H1 (cell line): ENCODE results near the gene COA1. TPM values are rescaled to one million over a fixed set of nuclear protein-coding genes. Genes with fewer than 3 reads are reported as not detected.

Experiments
- CTCF ChIA-PET: fragments of 300-600 bp; sonication (Branson Sonifier 250); formaldehyde crosslinking; loops from one replicate; lab custom pipeline; 2021; ENCODE audit not compliant: partially characterized antibody; lab: Charles Lee
- POLR2A ChIA-PET: fragments of 300-600 bp; sonication (Branson Sonifier 250); formaldehyde crosslinking; loops from one replicate; lab custom pipeline; 2021; ENCODE audit warnings: inconsistent platforms; ENCODE audit not compliant: partially characterized antibody; lab: Charles Lee
- DNase-seq, 2 experiments: peaks; one replicate each; pipeline versions ENCODE4 v3.0.0 to v3.0.0-alpha.2; 2010 to 2022; ENCODE audit warnings: low spot score in 2 of 2, low read depth in 1 of 2, mixed read lengths in 1 of 2
- FAIRE-seq: peaks from 2 replicates; lab custom pipeline; 2011; peaks lifted over from hg19 to GRCh38; lab: Jason Lieb, UNC
- H2AFZ ChIP-seq: 2 replicates; pipeline ENCODE4 v1.8.1; 2012; ENCODE audit warnings: low read length, inconsistent platforms
- H2AK5ac ChIP-seq: 2 replicates; pipeline ENCODE4 v1.6.1; 2013; ENCODE audit warnings: low read depth, low read length
- H2BK120ac ChIP-seq: replicated peaks from 2 replicates; pipeline ENCODE3; 2013; ENCODE audit warnings: low read depth, low read length, inconsistent platforms
- H2BK12ac ChIP-seq: 2 replicates; pipeline ENCODE4 v1.6.1; 2013; ENCODE audit warnings: low read depth, low read length
- H2BK15ac ChIP-seq: 2 replicates; pipeline ENCODE4 v1.6.1; 2013; ENCODE audit warnings: low read length
- H2BK20ac ChIP-seq: 2 replicates; pipeline ENCODE4 v1.6.1; 2013; ENCODE audit warnings: low read length
- H2BK5ac ChIP-seq: 2 replicates; pipeline ENCODE4 v1.6.1; 2013; ENCODE audit warnings: low read depth, low read length
- H3K14ac ChIP-seq: 2 replicates; pipeline ENCODE4 v1.6.1; 2013; ENCODE audit warnings: inconsistent platforms; ENCODE audit not compliant: insufficient read length
- H3K18ac ChIP-seq: 2 replicates; pipeline ENCODE4 v1.6.1; 2013; ENCODE audit warnings: low read length; ENCODE audit errors: extremely low read depth
- H3K23ac ChIP-seq: 2 replicates; pipeline ENCODE4 v1.6.1; 2013; ENCODE audit warnings: inconsistent platforms; ENCODE audit not compliant: insufficient read length
- H3K23me2 ChIP-seq: 2 replicates; pipeline ENCODE4 v1.6.1; 2013; ENCODE audit warnings: low read depth, low read length
- H3K27ac ChIP-seq: 2 replicates; pipeline ENCODE4 v1.6.1; 2011; ENCODE audit warnings: low read depth, low read length, inconsistent platforms
- H3K27me3 ChIP-seq, 4 experiments: replicated peaks in 1 of 4; 1 replicate in 1 of 4; 2 replicates in 3 of 4; pipeline versions ENCODE4 v1.6.1 to v1.8.1; 2011 to 2013; ENCODE audit warnings: low read length in 3 of 4, mild to moderate bottlenecking in 3 of 4, inconsistent platforms in 2 of 4, mixed read lengths in 2 of 4, moderate library complexity in 1 of 4; ENCODE audit not compliant: control insufficient read depth in 3 of 4, insufficient read depth in 3 of 4; ENCODE audit errors: extremely low read depth in 1 of 4
- H3K36me3 ChIP-seq, 4 experiments: 2 replicates each; pipeline versions ENCODE4 v1.6.1 to v1.8.1; 2011 to 2013; ENCODE audit warnings: mild to moderate bottlenecking in 4 of 4, low read length in 3 of 4, moderate library complexity in 2 of 4, control low read depth in 1 of 4, inconsistent platforms in 1 of 4; ENCODE audit not compliant: insufficient read depth in 4 of 4, control insufficient read depth in 2 of 4
- H3K4ac ChIP-seq: replicated peaks from 2 replicates; pipeline ENCODE3; 2013; ENCODE audit warnings: low read length, low read depth, mixed read lengths, inconsistent platforms; ENCODE audit not compliant: insufficient read length
- H3K4me1 ChIP-seq, 4 experiments: replicated peaks in 1 of 4; 1 replicate in 1 of 4; 2 replicates in 3 of 4; pipeline versions ENCODE4 v1.6.1 to v1.8.1; 2011 to 2013; ENCODE audit warnings: low read length in 3 of 4, inconsistent platforms in 2 of 4, mixed read lengths in 1 of 4; ENCODE audit not compliant: insufficient read depth in 4 of 4, control insufficient read depth in 3 of 4
- H3K4me2 ChIP-seq, 2 experiments: 2 replicates each; pipeline versions ENCODE4 v1.6.1 to v1.8.1; 2011 to 2013; ENCODE audit warnings: low read depth in 2 of 2, low read length in 2 of 2, control low read depth in 1 of 2, inconsistent platforms in 1 of 2, mild to moderate bottlenecking in 1 of 2; ENCODE audit not compliant: insufficient read depth in 1 of 2
- H3K4me3 ChIP-seq, 4 experiments: fragments of 200-600, 300-600 bp in 1 of 4; sonication (generic), shearing (Covaris generic), sonication (Bioruptor Twin) in 1 of 4; 2 replicates each; pipeline versions ENCODE4 v1.5.1 to v1.8.1; 2011 to 2016; ENCODE audit warnings: low read length in 4 of 4, low read depth in 3 of 4, control low read depth in 2 of 4, inconsistent platforms in 2 of 4, mild to moderate bottlenecking in 2 of 4, mixed read lengths in 1 of 4, moderate library complexity in 1 of 4; ENCODE audit not compliant: insufficient read depth in 2 of 4; ENCODE audit errors: extremely low read depth in 1 of 4
- H3K56ac ChIP-seq: replicated peaks from 2 replicates; pipeline ENCODE3; 2013; ENCODE audit warnings: low read depth, mild to moderate bottlenecking, mixed read lengths, low read length, inconsistent platforms; ENCODE audit not compliant: insufficient read length
- H3K79me1 ChIP-seq: 2 replicates; pipeline ENCODE4 v1.6.1; 2013; ENCODE audit warnings: low read depth, low read length, control low read depth
- H3K79me2 ChIP-seq, 2 experiments: 2 replicates each; pipeline versions ENCODE4 v1.6.1 to v1.8.1; 2012 to 2013; ENCODE audit warnings: low read length in 2 of 2, mild to moderate bottlenecking in 2 of 2, inconsistent platforms in 1 of 2; ENCODE audit not compliant: insufficient read depth in 2 of 2, control insufficient read depth in 1 of 2
- H3K9ac ChIP-seq, 4 experiments: replicated peaks in 1 of 4; 1 replicate in 1 of 4; 2 replicates in 3 of 4; pipeline versions ENCODE4 v1.6.1 to v1.8.1; 2011 to 2013; ENCODE audit warnings: low read depth in 3 of 4, low read length in 3 of 4, control low read depth in 2 of 4, mild to moderate bottlenecking in 2 of 4, moderate library complexity in 2 of 4, inconsistent platforms in 1 of 4; ENCODE audit errors: extremely low read depth in 1 of 4
- H3K9me3 ChIP-seq, 2 experiments: 2 replicates each; pipeline versions ENCODE4 v1.6.1 to v1.8.1; 2012 to 2013; ENCODE audit warnings: mild to moderate bottlenecking in 2 of 2, moderate library complexity in 2 of 2, control low read depth in 1 of 2, inconsistent platforms in 1 of 2, low read depth in 1 of 2, low read length in 1 of 2, mixed read lengths in 1 of 2; ENCODE audit not compliant: insufficient read depth in 2 of 2
- H4K20me1 ChIP-seq, 2 experiments: replicated peaks in 1 of 2; 2 replicates each; pipeline versions ENCODE3 to v1.8.1; 2011 to 2013; ENCODE audit warnings: inconsistent platforms in 2 of 2, low read length in 2 of 2, mild to moderate bottlenecking in 1 of 2; ENCODE audit not compliant: insufficient read depth in 2 of 2, control insufficient read depth in 1 of 2
- H4K5ac ChIP-seq: 2 replicates; pipeline ENCODE4 v1.6.1; 2013; ENCODE audit warnings: low read length, low read depth, mixed read lengths, inconsistent platforms; ENCODE audit not compliant: insufficient read length
- H4K8ac ChIP-seq: 2 replicates; pipeline ENCODE4 v1.8.0; 2013; ENCODE audit warnings: mild to moderate bottlenecking, moderate library complexity, low read length, inconsistent platforms; ENCODE audit not compliant: insufficient read depth; ENCODE audit errors: extremely low read depth
- H4K91ac ChIP-seq: replicated peaks from 2 replicates; pipeline ENCODE3; 2013; ENCODE audit warnings: low read length, mixed read lengths, inconsistent platforms; ENCODE audit not compliant: insufficient read length
- KDM5A ChIP-seq: fragments of 200-600 bp; IDR thresholded peaks from 2 replicates; pipeline ENCODE4 v1.7.1; 2012; ENCODE audit warnings: mild to moderate bottlenecking, low read length, inconsistent platforms, mixed read lengths
- NANOG ChIP-seq: IDR thresholded peaks from 2 replicates; pipeline ENCODE4 v1.6.1; 2011; ENCODE audit warnings: low read length, low read depth, mild to moderate bottlenecking, inconsistent platforms; ENCODE audit not compliant: insufficient read depth, poor library complexity, severe bottlenecking
- PHF8 ChIP-seq: fragments of 200-600 bp; sonication (generic); conservative IDR thresholded peaks from 2 replicates; pipeline ENCODE4 v1.7.1; 2012; ENCODE audit warnings: low read depth, mild to moderate bottlenecking, inconsistent platforms, low read length, moderate library complexity
- polyA plus RNA-seq, 7 experiments: library from polyadenylated mRNA; depleted of rRNA in 3 of 7; stranded (reverse) in 5 of 7; unstranded in 2 of 7; fragments of >200 nt in 5 of 7; fragments of 200-250 nt in 2 of 7; gene quantifications; 1 replicate in 5 of 7; 2 replicates in 1 of 7; 4 replicates in 1 of 7; pipeline versions ENCODE4 v1.2.1 to v1.2.3, GENCODE V29; 2011 to 2013; ENCODE audit warnings: missing spikeins in 2 of 7, mixed read lengths in 2 of 7
- total RNA-seq: library from RNA; stranded (reverse); fragmentation: NEBNext Ultra II Directional; extraction: Animal tissue kit (Norgen Biotek cat#: 25700); gene quantifications from 2 replicates; pipeline ENCODE4 v1.2.1, GENCODE V29; 2021

COA1 gene
- total and polyA plus RNA-seq, 2 of the 8 experiments (the other 6 are each of a cell fraction or from before 2014, with no cell fraction given) = 98.6 to 143 TPM

DNA sequence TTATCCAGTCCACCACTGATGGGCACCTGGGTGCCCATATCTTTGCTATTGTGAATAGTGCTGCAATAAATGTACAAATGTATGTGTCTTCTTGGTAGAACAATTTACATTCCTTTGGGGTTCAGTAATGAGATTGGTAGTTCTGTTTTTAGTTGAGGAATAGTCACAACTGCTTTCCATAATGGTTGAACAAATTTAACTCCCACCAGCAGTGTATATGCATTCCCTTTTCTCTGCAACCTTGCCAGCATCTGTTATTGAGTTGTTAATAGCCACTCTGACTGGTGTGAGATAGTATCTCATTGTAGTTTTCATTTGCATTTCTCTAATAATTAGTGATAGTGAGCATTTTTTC is 27.8 kb downstream of the COA1 start:
- no peak for FAIRE-seq
- CTCF ChIA-PET = interaction anchor here (1.0 to 4.3 kb wide), 7 partner anchors 9 to 246 kb away, joined by 3 to 46 read pairs (median 6); partner anchors contain the start of gene STK17A

More for the DNA sequence above, 27.8 kb downstream of the COA1 start:
- H3K4ac ChIP-seq = no peak overlapping the region
- no peak overlapping the region for H2AK5ac ChIP-seq
- H3K79me1 ChIP-seq = peaks cover 4% of the 10 kb centered on the region; the same call in 1 of the 2 replicates
- H3K14ac ChIP-seq = no peak overlapping the region
- no peak overlapping the region for H3K9ac ChIP-seq
- H3K56ac ChIP-seq = no peak overlapping the region
- peaks cover 1 to 8% of the 10 kb centered on the region in 2 experiments for H4K20me1 ChIP-seq
- no peaks in the 10 kb centered on the region for H3K27me3 ChIP-seq
- no peak overlapping the region for H4K8ac ChIP-seq
- POLR2A ChIA-PET = interaction anchor here (0.6 kb wide), 1 partner anchor 813 kb away, joined by 3 read pairs; no protein-coding TSS in a partner anchor
- TF ChIP-seq KDM5A (no peak), NANOG (no peak), PHF8 (no peak)
- TF ChIP-seq, all 59 proteins: peak for 0
- Histone ChIP-seq H3K23me2 (no peaks in the 10 kb centered on the region), H4K91ac (no peak overlapping the region), H3K27ac (no peak overlapping the region), H3K79me2 (peaks cover 2 to 72% of the 10 kb centered on the region in 2 experiments), H2BK12ac (no peak overlapping the region), H3K4me3 (no peak overlapping the region), H3K4me2 (0 out of 4 replicates have a peak overlapping the region, but pooled peaks of 1 of the 2 experiments have one; percentile 40), H3K36me3 (peaks cover 0 to 3% (median under 1%) of the 10 kb centered on the region in 4 experiments; a peak in 2 of 8 replicates), H2AFZ (no peak overlapping the region), H3K23ac (no peak overlapping the region), H3K18ac (no peak overlapping the region), H2BK5ac (no peak overlapping the region), H2BK20ac (no peak overlapping the region), H3K4me1 (peaks cover 0 to 5% (median 0%) of the 10 kb centered on the region in 4 experiments; a peak in 2 of 7 replicates), H3K9me3 (no peaks in the 10 kb centered on the region; a peak in 1 of 4 replicates), H4K5ac (no peak overlapping the region), H2BK120ac (no peak overlapping the region), H2BK15ac (no peak overlapping the region)
- no peak for DNase-seq
